Cortex of kidney (tissue), 1 donor: Measurements from ENCODE around the gene BDH1.

Experiments
- DNase-seq: peaks from one replicate; lab custom pipeline; 2025; lab: John Stamatoyannopoulos, UW

The BDH1 gene

GRCh38 chr3:197460002-197460401, 95.8 kb downstream of the BDH1 start:
- no peak for DNase-seq
